Adrenal gland (tissue), 12 donors: ENCODE measurements around the gene PCNX2. TPM values are rescaled to one million over a fixed set of nuclear protein-coding genes. Genes with fewer than 3 reads are reported as not detected.

Experiments
- DNase-seq, 7 donors: peaks; one replicate each; pipeline ENCODE4 v3.0.0-alpha.2; 2019 to 2020
- H3K27ac ChIP-seq, 5 donors: fragments of 200-600 bp; sonication (generic) in 4 of 5; 1 replicate in 3 of 5; 2 replicates in 2 of 5; pipeline versions ENCODE4 v1.5.1 to v1.8.0; 2016 to 2020; ENCODE audit warnings: mild to moderate bottlenecking in 1 of 5
- H3K27me3 ChIP-seq: fragments of 200-600 bp; 2 replicates; pipeline ENCODE4 v1.8.0; 2021
- H3K36me3 ChIP-seq, 2 donors: fragments of 200-600 bp; replicated peaks in 1 of 2; 1 replicate in 1 of 2; 2 replicates in 1 of 2; pipeline versions ENCODE4 v1.5.1 to v1.8.0; 2018 to 2022
- H3K4me1 ChIP-seq, 2 donors: fragments of 200-600 bp; replicated peaks in 1 of 2; 1 replicate in 1 of 2; 2 replicates in 1 of 2; pipeline versions ENCODE4 v1.5.1 to v1.8.0; 2018 to 2021
- H3K4me3 ChIP-seq, 4 donors: fragments of 200-600 bp; sonication (generic) in 3 of 4; one replicate each; pipeline ENCODE4 v1.5.1; 2016 to 2018
- H3K9me3 ChIP-seq, 3 donors: fragments of 200-600 bp; sonication (generic) in 1 of 3; replicated peaks in 1 of 3; 1 replicate in 2 of 3; 2 replicates in 1 of 3; pipeline versions ENCODE4 v1.5.1 to v1.8.0; 2016 to 2021
- CTCF ChIP-seq, 6 experiments: fragments of 450-650 bp in 4 of 6; fragments of 200-600 bp in 2 of 6; sonication (generic) in 1 of 6; IDR thresholded peaks; 1 replicate in 5 of 6; 2 replicates in 1 of 6; pipeline versions ENCODE4 v1.5.1 to v1.8.0; 2016 to 2021; ENCODE audit warnings: antibody characterized with exemption in 6 of 6, mild to moderate bottlenecking in 2 of 6, moderate library complexity in 1 of 6
- POLR2A ChIP-seq, 2 donors: fragments of 450-650 bp; IDR thresholded peaks; one replicate each; pipeline ENCODE4 v1.6.1; 2017; ENCODE audit warnings: antibody characterized with exemption in 2 of 2, mild to moderate bottlenecking in 2 of 2, moderate library complexity in 1 of 2
- WGBS, 4 donors: extraction: QIAGEN DNeasy Blood & Tissue Kit in 2 of 4; methylation state at CpG; one replicate each; pipeline versions ENCODE4 v1.1.5 to v1.1.7; 2013 to 2017; 5-methylcytosine and 5-hydroxymethylcytosine counted together
- intact Hi-C, 2 donors: fragments of 100-400 bp; cut with DNase I; formaldehyde crosslinking; loops; one replicate each; pipeline versions ENCODE4 v1.14.1 to v1.15.0; 2022 to 2023
- polyA plus RNA-seq, 3 donors: library from polyadenylated mRNA; stranded (reverse); fragments of 200-250 nt in 2 of 3; fragments of 350-450 nt in 1 of 3; fragmentation: Illumina TruSeq in 1 of 3; extraction: RNeasy Lipid Tissue Mini Kit (QIAGEN cat#74804) in 1 of 3; gene quantifications; one replicate each; pipeline ENCODE4 v1.2.3, GENCODE V29; 2013 to 2014
- total RNA-seq, 9 donors: library from RNA; depleted of rRNA in 4 of 9; stranded (reverse); fragments of >200 nt in 4 of 9; fragments of 120-200 nt in 1 of 9; fragmentation: NEBNext Ultra II Directional in 1 of 9; extraction: Animal tissue kit (Norgen Biotek cat#: 25700) in 1 of 9; gene quantifications; one replicate each; pipeline versions ENCODE4 v1.1.0 to v1.2.4, GENCODE V29; 2013 to 2023
- donor health status: healthy with polysubstance abuse.
- donor health status: Bipolar disorder and iron deficiency.
- donor health status: DM: yes; HTN: yes; CAD: no.
- donor health status: DM: no; HTN: no; CAD: no.
- donor health status: DM: no; HTN: no; CAD: no.
- donor health status: DM: yes; HTN: yes; CAD: no.

PCNX2 gene
- total and polyA plus RNA-seq, 12 donors: 2.2 to 14.5 (median 5.5) TPM

DNA sequence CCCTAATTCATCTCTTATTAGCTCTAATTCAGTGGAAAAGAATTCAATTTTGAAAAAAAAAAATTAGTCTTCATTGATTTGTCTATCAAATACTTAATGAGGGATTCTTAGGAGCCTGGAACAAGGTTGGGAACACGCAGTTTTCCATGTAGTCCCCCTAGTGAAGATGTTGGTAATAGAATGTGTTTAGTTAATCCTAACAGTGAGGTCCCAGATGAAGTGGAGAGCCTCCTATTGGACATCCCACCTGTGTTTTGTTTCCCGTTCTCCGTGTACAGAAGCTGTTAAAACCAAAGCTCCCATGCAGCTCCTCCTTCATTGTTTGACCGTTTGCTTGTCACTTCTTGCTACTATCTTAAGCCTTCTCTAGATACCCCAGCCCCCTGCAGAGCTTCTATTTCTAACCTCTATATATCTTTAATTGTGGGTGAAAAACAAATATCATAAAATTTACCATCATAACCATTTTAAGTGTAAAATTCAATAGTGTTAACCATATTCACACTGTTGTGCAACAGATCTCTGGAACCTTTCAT is 67.5 kb downstream of the PCNX2 start:
- DNase-seq: no peak
- intact Hi-C loops: no loop called here
- Histone ChIP-seq H3K27me3 (no peaks in the 10 kb centered on the region), H3K36me3 (no peaks in the 10 kb centered on the region), H3K27ac (no peak overlapping the region), H3K9me3 (no peaks in the 10 kb centered on the region), H3K4me3 (no peak overlapping the region), H3K4me1 (no peaks in the 10 kb centered on the region)
- WGBS, 4 donors: 87 to 93% (median 92%) methylated on average over 4 of the region's 4 CpGs
- TF ChIP-seq POLR2A (IDR thresholded peaks at IDR 0.05) (no peak), CTCF (IDR thresholded peaks at IDR 0.05) (no peak)

- TF ChIP-seq POLR2A (IDR thresholded peaks at IDR 0.05) (no peak), CTCF (IDR thresholded peaks at IDR 0.05) (no peak)
- H3K9me3 ChIP-seq: no peaks in the 10 kb centered on the region
- no peak overlapping the region for H3K27ac ChIP-seq
- H3K4me1 ChIP-seq: no peaks in the 10 kb centered on the region
- no peak for DNase-seq
- H3K27me3 ChIP-seq: no peaks in the 10 kb centered on the region
- 76 to 86% (median 81%) methylated on average over 3 of the region's 3 CpGs for WGBS, 4 donors
- H3K4me3 ChIP-seq: no peak overlapping the region
- intact Hi-C loops: no loop called here
- H3K36me3 ChIP-seq: no peaks in the 10 kb centered on the region
Measured at GRCh38 chr1:233224311-233224710, 71.2 kb downstream of the PCNX2 start.

GRCh38 chr1:233217832-233218231 is 77.7 kb downstream of the PCNX2 start:
- intact Hi-C loops: no loop called here
- TF ChIP-seq CTCF (IDR thresholded peaks at IDR 0.05) (no peak), POLR2A (IDR thresholded peaks at IDR 0.05) (no peak)
- no peaks in the 10 kb centered on the region for H3K36me3 ChIP-seq
- H3K27ac ChIP-seq: no peak overlapping the region
- H3K9me3 ChIP-seq: no peaks in the 10 kb centered on the region
- DNase-seq: peak in 4 of 7 donors; percentile 21 to 38 (median 28)
- H3K4me1 ChIP-seq: no peaks in the 10 kb centered on the region
- no peak overlapping the region for H3K4me3 ChIP-seq
- 45 to 57% (median 51%) methylated on average over 5 of the region's 5 CpGs for WGBS, 4 donors
- H3K27me3 ChIP-seq: no peaks in the 10 kb centered on the region

DNA sequence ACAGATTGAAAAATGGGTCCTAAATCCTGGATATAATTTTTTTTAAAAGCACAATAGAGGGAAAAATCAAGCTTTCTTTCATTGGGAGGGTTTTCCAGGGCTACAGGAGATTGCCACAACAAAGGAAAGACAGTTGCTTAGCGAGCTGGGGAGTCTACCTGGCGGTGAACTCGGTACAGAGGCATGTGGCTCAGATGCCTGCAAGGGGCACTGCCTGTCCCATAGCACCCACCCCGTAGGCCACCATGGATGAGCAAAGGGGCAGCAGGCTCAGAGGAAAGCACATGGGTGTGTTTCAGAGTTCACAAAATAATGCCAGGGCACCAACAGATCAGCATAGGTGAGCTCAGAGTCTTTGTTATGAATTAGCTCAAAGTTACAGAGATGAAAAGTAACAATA is 79.5 kb downstream of the PCNX2 start:
- no peak for DNase-seq
- H3K36me3 ChIP-seq: no peaks in the 10 kb centered on the region
- H3K4me1 ChIP-seq: no peaks in the 10 kb centered on the region
- no peaks in the 10 kb centered on the region for H3K9me3 ChIP-seq
- no peaks in the 10 kb centered on the region for H3K27me3 ChIP-seq
- intact Hi-C loops: no loop called here
- WGBS, 4 donors: 88 to 98% (median 96%) methylated on average over 4 of the region's 4 CpGs
- H3K4me3 ChIP-seq: no peak overlapping the region
- TF ChIP-seq POLR2A (IDR thresholded peaks at IDR 0.05) (no peak), CTCF (IDR thresholded peaks at IDR 0.05) (no peak)
- no peak overlapping the region for H3K27ac ChIP-seq
